ENCODE results near the gene CREBL2.

DNA sequence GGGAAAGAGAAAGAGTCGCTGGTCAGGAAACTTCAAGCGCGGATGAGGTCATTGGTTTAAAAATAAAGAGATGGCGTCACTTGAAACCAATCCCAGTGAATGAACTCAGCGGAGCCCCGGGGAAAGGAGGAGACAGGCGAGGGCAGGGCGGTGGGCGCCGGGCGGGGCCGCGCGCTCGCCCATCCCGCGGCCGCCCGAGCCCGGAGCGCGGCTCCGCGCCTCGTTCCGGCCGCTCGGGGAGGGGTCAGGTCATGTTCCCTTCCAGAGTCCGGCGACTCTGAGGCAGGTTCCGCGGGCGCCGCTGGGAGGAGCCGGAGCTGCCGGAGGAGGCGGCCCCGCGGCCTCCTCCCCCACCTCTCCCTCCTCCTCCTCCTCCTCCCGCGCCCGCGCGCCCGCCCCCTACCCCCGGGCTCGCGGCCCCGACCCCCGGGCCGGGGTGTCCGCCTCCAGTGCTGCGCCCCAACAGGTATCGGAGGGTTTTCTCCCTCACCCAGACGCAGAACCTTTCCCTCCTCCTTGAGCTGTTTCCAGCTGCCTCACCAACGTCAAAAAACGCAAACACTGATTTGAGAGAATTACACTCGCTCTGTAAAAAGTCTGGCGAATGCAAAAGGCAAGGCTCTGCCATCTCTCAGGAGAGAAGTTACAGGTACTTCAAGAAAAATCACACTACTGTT, 49.0 kb upstream of the CREBL2 start, which contains the start of gene DUSP16:
- TF ChIP-seq EZH2 (IDR thresholded peaks at IDR 0.05), result no peak
- no peak for TF ChIP-seq POLR2AphosphoS5 (IDR thresholded peaks at IDR 0.05; ENCODE audit: borderline replicate concordance, low read depth, low read length)
- no peak for TF ChIP-seq FOXP2 (optimal IDR thresholded peaks at IDR 0.05; ENCODE audit: control extremely low read depth, extremely low read length, insufficient read depth)
